Endothelial cell (in vitro differentiated cells): ENCODE data around the gene WHRN. TPM values are rescaled to one million over a fixed set of nuclear protein-coding genes. Genes with fewer than 3 reads are reported as not detected.

Experiments
- DNase-seq: peaks from one replicate; pipeline ENCODE4 v3.0.0; 2021; ENCODE audit warnings: low spot score
- H3K27ac Mint-ChIP-seq: one replicate; pipeline ENCODE4 v1.8.0; 2021; ENCODE audit warnings: mixed read lengths, inconsistent platforms; ENCODE audit not compliant: unreplicated experiment
- H3K27me3 Mint-ChIP-seq: one replicate; pipeline ENCODE4 v1.8.0; 2021; ENCODE audit warnings: mild to moderate bottlenecking, moderate library complexity, mixed read lengths, inconsistent platforms; ENCODE audit not compliant: unreplicated experiment
- H3K36me3 Mint-ChIP-seq: one replicate; pipeline ENCODE4 v1.8.0; 2021; ENCODE audit warnings: mild to moderate bottlenecking, low read depth, mixed read lengths, inconsistent platforms; ENCODE audit not compliant: unreplicated experiment
- H3K4me1 Mint-ChIP-seq: one replicate; pipeline ENCODE4 v1.8.0; 2021; ENCODE audit warnings: mild to moderate bottlenecking, mixed read lengths, inconsistent platforms; ENCODE audit not compliant: unreplicated experiment
- H3K4me3 Mint-ChIP-seq: one replicate; pipeline ENCODE4 v1.8.0; 2021; ENCODE audit warnings: mild to moderate bottlenecking, mixed read lengths, inconsistent platforms; ENCODE audit not compliant: unreplicated experiment
- H3K9me3 Mint-ChIP-seq: one replicate; pipeline ENCODE4 v1.8.0; 2021; ENCODE audit warnings: mixed read lengths, inconsistent platforms; ENCODE audit not compliant: unreplicated experiment
- CTCF ChIP-seq: fragments of 200-600 bp; sonication (generic); IDR thresholded peaks from one replicate; pipeline ENCODE4 v1.5.0; 2021; ENCODE audit warnings: antibody characterized with exemption; ENCODE audit not compliant: unreplicated experiment
- total RNA-seq: library from RNA; stranded (reverse); fragmentation: NEBNext Ultra II Directional; extraction: Animal tissue kit (Norgen Biotek cat#: 25700); gene quantifications from one replicate; pipeline ENCODE4 v1.2.1, GENCODE V29; 2021; ENCODE audit not compliant: unreplicated experiment

WHRN gene
- total RNA-seq, 1 donor from 2014 or later, result 4.1 TPM

DNA sequence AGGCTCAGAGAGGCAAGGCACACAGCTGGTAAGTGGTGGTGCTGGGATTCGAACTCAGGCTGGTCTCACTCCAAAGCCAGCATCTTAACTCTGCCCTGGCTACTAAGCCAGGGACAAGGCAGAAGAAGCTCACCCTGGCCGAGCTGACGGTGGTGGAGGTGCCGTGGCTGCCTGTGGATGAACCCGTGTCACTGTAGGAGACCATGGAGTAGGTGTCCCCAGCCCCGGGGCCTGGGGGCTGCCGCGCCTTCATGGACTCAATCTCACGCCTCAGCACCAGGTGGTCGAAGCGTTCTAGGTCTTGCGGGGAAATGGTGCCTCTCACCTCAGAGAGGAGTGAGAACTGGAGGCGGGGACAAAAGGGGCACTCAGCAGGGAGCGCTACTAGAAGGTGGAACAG lies 82.1 kb downstream of the WHRN start:
- no peak for DNase-seq
- H3K27me3 Mint-ChIP-seq, result peaks cover 15% of the 10 kb centered on the region
- no peaks in the 10 kb centered on the region for H3K36me3 Mint-ChIP-seq
- H3K4me3 Mint-ChIP-seq, result no peak overlapping the region
- H3K4me1 Mint-ChIP-seq, result no peaks in the 10 kb centered on the region
- TF ChIP-seq CTCF, result no peak
- H3K27ac Mint-ChIP-seq, result no peak overlapping the region
- no peaks in the 10 kb centered on the region for H3K9me3 Mint-ChIP-seq

- Mint-ChIP-seq H3K36me3 (peaks cover 6% of the 10 kb centered on the region), H3K9me3 (no peaks in the 10 kb centered on the region), H3K4me3 (no peak overlapping the region), H3K27me3 (peaks cover 18% of the 10 kb centered on the region), H3K27ac (no peak overlapping the region), H3K4me1 (peaks cover 14% of the 10 kb centered on the region)
- no peak for TF ChIP-seq CTCF
- no peak for DNase-seq
These were observed 84.1 kb downstream of the WHRN start for GRCh38 chr9:114421147-114421546.

DNA sequence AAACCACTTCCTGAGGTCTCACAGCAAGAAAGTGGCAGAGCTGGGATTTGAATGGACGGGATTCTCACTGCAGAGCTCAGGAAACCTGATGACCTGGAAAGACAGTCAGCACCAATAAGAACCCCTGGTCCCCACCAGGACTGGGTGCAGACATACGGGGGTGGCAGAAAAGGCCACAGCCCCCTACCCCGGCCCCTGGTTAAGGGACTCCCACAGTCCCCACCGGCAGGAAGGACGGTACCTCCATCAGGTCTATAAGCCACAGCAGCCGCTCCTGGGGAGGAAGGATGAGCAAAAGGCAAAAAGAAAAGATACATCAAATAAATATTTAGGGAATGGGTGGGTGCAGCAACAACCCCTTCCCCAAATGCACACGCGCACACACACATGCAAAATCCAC lies 85.5 kb downstream of the WHRN start:
- peaks cover 6% of the 10 kb centered on the region for H3K36me3 Mint-ChIP-seq
- peaks cover 16% of the 10 kb centered on the region for H3K4me1 Mint-ChIP-seq
- no peak overlapping the region for H3K27ac Mint-ChIP-seq
- H3K4me3 Mint-ChIP-seq, result no peak overlapping the region
- H3K27me3 Mint-ChIP-seq, result peaks cover 13% of the 10 kb centered on the region
- no peak for DNase-seq
- no peaks in the 10 kb centered on the region for H3K9me3 Mint-ChIP-seq
- TF ChIP-seq CTCF, result no peak

GRCh38 chr9:114418053-114418452 lies 87.2 kb downstream of the WHRN start:
- H3K9me3 Mint-ChIP-seq, result no peaks in the 10 kb centered on the region
- H3K27me3 Mint-ChIP-seq, result peaks cover 9% of the 10 kb centered on the region
- no peak overlapping the region for H3K4me3 Mint-ChIP-seq
- no peak for TF ChIP-seq CTCF
- DNase-seq, result no peak
- peaks cover 21% of the 10 kb centered on the region for H3K4me1 Mint-ChIP-seq
- no peak overlapping the region for H3K27ac Mint-ChIP-seq
- peaks cover 10% of the 10 kb centered on the region for H3K36me3 Mint-ChIP-seq

DNA sequence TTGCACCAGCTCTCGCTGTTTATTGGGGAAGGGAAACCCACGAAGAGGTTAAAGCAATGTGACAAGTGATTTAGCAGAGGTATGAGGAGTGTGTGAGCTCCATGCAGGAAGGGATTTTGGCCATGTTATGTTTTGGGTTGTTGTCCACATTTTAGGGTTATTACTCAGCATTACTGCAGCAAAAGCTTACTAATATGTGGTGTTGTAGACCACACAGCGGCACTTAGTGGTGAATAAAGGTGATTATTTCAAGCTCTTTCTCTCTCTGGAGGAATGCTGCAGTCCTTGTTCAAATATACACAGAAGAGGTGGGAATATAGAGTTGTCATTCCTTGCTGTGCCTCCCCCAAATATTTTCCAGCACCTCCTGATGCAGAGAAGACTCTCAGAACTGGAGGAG lies 87.8 kb downstream of the WHRN start:
- H3K27me3 Mint-ChIP-seq, result peaks cover 8% of the 10 kb centered on the region
- peaks cover 26% of the 10 kb centered on the region for H3K4me1 Mint-ChIP-seq
- H3K27ac Mint-ChIP-seq, result no peak overlapping the region
- peaks cover 12% of the 10 kb centered on the region for H3K36me3 Mint-ChIP-seq
- H3K9me3 Mint-ChIP-seq, result no peaks in the 10 kb centered on the region
- DNase-seq, result no peak
- no peak overlapping the region for H3K4me3 Mint-ChIP-seq
- TF ChIP-seq CTCF, result no peak
